Right ventricle myocardium superior (tissue), 1 donor: ENCODE results near the gene BIRC6. TPM values are rescaled to one million over a fixed set of nuclear protein-coding genes. Genes with fewer than 3 reads are reported as not detected.
A peak's percentile ranks its signal among the peaks of the same experiment; 100 is the strongest.

ENCODE experiments used
- ATAC-seq: fragments of 200-7000 bp; cut with Tn5 transposase; one replicate; pipeline ENCODE4 v1.9.1; 2020; ENCODE audit warnings: mild to moderate bottlenecking; ENCODE audit not compliant: poor library complexity
- DNase-seq: peaks from one replicate; pipeline ENCODE4 v3.0.0-alpha.2; 2020
- intact Hi-C: fragments of 100-400 bp; cut with DNase I; formaldehyde crosslinking; loops from one replicate; pipeline ENCODE4 v1.11.2; 2022
- total RNA-seq: library from RNA; stranded (reverse); fragmentation: NEBNext Ultra II Directional; extraction: Animal tissue kit (Norgen Biotek cat#: 25700); gene quantifications from one replicate; pipeline ENCODE4 v1.2.1, GENCODE V29; 2021
- donor health status: DM: no; HTN: yes; CAD: no; lungs with severe emphysema.

The BIRC6 gene
- total RNA-seq, 1 donor from 2014 or later, result 32.9 TPM

- intact Hi-C loops, result no loop called here
- DNase-seq (no peak), ATAC-seq (no peak)
Measured at GRCh38 chr2:32562906-32563305, 206.1 kb downstream of the BIRC6 start.

DNA sequence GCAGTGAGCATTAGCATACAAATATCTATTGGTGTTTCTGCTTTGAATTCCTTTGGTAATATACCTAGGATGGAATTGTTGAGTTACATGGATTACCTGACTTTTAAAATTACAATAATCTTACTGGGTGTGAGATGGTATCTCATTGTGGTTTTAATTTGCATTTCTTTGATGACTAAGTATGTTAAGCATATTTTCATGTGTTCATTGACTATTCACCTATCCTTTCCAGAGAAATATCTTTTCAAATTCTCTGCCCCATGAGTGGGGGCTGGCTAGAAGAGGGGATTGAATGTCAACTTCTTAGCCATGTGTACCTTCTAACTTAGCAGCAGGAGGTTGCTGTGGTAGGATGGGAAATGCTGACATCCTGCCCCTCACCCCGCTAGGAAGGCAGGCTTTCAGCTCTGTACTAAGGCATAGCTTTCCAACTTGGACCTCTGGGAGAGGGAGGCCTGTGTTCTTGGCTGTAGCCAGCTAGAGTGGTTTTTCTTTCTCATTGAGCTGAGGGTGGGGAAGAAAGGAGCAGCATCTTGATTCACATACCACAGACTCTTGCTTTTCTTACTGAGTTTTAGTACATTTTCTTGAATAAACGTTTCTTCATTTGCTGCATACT lies 207.7 kb downstream of the BIRC6 start:
- ATAC-seq (no peak), DNase-seq (no peak)
- intact Hi-C loops, result no loop called here

GRCh38 chr2:32565902-32566301 lies 209.1 kb downstream of the BIRC6 start:
- ATAC-seq (no peak), DNase-seq (no peak)
- intact Hi-C loops, result no loop called here

DNA sequence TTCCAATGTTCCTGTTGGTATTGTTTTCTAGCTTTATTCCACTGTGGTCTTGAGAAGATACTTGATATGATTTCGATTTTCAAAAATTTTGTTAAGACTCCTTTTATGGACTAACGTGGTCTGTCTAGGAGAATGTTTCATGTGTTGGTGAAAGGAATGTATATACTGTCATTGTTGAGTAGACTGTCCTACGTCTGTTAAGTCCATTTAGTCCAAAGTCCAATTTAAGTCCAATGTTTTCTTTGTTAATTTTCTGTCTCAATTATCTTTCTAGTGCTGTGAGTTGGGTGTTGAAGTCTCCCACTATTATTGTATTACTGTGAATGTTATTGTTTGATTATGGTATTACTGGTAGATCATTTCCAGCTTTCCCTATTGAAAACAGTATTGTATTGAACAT lies 215.2 kb downstream of the BIRC6 start:
- DNase-seq (no peak), ATAC-seq (no peak)
- intact Hi-C loops, result no loop called here

- DNase-seq (no peak), ATAC-seq (no peak)
- intact Hi-C loops, result no loop called here
Measured at GRCh38 chr2:32572737-32573136, 215.9 kb downstream of the BIRC6 start.

DNA sequence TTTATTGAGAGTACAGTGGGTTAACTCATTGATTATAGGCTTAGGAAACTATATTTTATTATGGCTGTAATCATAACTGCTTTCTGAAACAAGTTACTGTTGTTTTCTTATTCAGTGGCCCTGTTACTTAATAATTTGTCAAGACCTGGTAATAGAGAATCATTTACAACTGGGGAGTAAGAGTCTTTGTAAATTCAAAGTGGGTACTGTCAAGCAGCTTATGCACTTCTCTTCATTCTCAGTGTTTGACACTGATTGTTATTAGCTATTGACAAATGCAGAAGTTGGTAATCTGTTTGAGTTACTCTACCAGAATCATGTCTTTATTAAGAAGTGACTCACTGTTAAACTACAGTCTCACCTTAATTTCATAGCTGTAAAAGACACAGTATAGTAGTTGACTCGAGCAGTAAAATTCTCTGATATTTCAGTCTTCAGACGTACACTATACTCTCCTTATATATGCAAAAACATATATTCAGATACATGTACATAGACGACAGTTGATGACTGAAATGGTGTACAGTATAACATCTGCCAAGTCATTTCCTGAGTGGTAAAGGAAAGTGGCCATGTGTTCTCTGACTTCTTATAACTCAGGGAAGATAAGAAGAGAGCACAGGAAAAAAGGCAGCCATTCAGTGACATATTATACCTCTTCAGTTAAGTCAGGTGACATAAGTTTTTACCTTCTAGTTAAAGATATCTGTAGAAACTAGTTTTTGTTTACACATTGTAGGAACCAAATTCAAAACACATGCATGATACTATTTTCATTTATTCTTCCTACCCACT lies 235.0 kb downstream of the BIRC6 start:
- intact Hi-C loops, result no loop called here
- peak; percentile 25 for ATAC-seq
- DNase-seq, result no peak

DNA sequence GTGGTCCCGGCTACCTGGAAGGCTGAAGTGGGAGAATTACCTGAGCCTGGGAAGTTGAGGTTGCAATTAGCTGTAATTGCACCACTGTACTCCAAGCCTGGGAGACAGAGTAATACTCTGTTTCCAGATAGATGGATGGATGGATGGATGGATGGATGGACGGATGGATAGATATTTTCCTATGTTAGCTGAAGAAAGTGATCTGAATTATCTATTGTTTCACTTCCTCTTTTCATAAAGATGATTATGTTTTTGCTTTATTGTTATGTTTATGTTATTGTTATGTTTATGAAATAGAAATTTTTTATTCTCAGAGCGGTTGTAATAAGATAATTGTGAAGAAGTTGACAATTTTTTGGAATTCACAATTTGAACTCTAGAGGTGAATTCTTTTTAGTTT lies 237.8 kb downstream of the BIRC6 start:
- intact Hi-C loops, result no loop called here
- ATAC-seq, result no peak
- DNase-seq, result no peak

- DNase-seq (no peak), ATAC-seq (no peak)
- intact Hi-C loops, result no loop called here
Measured at GRCh38 chr2:32611366-32611765, 254.5 kb downstream of the BIRC6 start.

DNA sequence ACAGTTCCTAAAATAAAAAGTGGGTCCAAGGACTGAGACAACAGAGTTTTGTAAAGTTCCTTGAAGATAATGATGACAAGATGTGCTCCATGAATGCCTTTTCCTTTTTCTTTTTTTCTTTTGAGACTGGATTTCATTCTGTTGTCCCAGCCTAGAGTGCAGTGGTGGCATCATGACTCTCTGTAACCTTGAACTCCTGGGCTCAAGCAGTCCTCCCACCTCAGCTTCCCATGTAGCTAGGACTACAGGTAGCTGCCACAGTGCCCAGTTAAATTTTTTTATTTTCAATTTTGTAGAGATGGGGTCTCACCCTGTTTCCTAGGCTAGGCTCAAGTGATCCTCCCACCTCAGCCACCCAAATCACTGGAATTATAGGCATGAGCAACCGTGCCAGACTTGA lies 254.9 kb downstream of the BIRC6 start:
- ATAC-seq, result no peak
- intact Hi-C loops, result no loop called here
- DNase-seq, result no peak

GRCh38 chr2:32614084-32614483 lies 257.3 kb downstream of the BIRC6 start:
- DNase-seq (no peak), ATAC-seq (no peak)
- intact Hi-C loops, result no loop called here

DNA sequence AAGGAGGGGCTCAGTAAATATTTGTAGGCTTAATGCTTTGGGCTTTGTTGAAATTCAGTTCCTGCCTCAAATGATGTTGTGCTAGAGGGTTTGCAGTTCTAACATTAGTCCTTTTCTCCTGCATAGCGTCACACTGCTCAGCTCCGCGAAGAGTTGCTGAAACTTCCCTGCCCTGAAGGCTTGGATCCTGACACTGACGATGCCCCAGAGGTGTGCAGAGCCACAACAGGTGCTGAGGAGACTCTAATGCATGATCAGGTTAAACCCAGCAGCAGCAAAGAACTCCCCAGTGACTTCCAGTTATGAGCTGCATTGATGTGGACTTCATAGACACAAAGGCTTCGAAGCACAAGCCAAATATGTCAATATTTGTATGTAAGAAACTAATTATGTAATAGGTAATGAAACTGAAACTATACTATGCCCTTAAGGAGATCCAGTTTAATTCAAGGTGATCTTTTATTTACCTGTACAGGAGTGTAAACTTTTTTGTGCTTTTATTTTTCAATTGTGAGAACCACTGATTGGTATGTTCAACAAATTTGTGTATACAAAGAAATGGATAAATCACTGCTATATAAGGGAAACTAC lies 260.9 kb downstream of the BIRC6 start:
- no peak for ATAC-seq
- intact Hi-C loops, result no loop called here
- DNase-seq, result no peak

- peak; percentile 61 for ATAC-seq
- no peak for DNase-seq
- intact Hi-C loops, result no loop called here
Measured at GRCh38 chr2:32622570-32623310, 265.9 kb downstream of the BIRC6 start.

- ATAC-seq (no peak), DNase-seq (no peak)
- intact Hi-C loops, result no loop called here
Measured at GRCh38 chr2:32623311-32623706, 266.5 kb downstream of the BIRC6 start.

DNA sequence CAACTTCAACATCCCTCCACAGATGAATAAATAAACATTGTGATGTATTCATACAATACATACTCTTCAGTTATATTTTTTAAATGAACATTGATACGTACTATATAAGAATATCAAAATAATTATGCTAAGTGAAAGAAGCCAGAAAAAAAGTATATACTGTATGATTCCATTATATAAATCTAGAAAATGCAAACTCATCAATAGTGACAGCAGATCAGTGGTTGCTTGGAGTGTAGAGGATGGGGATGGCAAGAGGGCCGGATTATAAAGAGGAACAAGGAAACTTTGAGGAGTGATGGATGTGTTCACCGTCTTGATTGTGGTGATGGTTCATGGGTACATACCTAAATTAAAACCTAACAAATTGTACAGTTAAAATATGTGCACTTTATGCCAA lies 268.0 kb downstream of the BIRC6 start:
- ATAC-seq (no peak), DNase-seq (no peak)
- intact Hi-C loops, result no loop called here

DNA sequence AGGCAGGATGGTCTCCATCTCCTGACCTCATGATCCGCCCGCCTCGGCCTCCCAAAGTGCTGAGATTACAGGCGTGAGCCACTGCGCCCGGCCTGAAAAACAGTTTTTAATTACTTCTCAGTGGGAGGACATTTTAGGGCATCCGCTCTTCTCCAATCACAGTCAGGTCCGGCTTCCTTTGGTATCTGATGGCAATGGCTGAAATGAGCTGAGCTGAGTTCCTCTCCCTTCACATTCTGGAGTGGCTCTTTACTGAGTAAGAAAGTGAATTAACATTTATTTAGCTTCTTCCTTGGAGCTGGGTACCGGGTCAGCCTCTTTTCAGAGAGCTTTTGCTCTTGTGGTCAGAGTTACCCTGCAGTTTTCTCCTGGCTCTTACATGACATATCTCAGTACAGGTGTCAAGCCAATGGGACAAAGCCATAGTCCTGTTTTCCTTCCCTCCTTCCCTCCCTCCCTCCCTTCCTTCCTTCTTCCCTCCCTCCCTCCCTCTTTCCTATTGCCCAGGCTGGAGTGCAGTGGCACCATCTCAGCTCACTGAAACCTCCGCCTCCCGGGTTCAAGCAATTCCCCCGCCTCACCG lies 269.9 kb downstream of the BIRC6 start:
- ATAC-seq (no peak), DNase-seq (no peak)
- intact Hi-C loops, result no loop called here

- peak; percentile 59 for DNase-seq
- ATAC-seq, result peak; percentile 61
- intact Hi-C loops, result no loop called here
Measured at GRCh38 chr2:32627441-32627813, 270.6 kb downstream of the BIRC6 start.

GRCh38 chr2:32627814-32628579 lies 271.2 kb downstream of the BIRC6 start, which contains the start of gene TTC27:
TSS of gene TTC27 (plus strand) at chr2:32628050. CDS start at chr2:32628293, 243 bp downstream.
- intact Hi-C loops, result no loop called here
- DNase-seq (peak; percentile 98), ATAC-seq (peak; percentile 99)

- ATAC-seq (no peak), DNase-seq (no peak)
- intact Hi-C loops, result no loop called here
Measured at GRCh38 chr2:32632089-32632488, 275.3 kb downstream of the BIRC6 start.
